K562 (cell line): ENCODE data around the gene TUBGCP6. TPM values are rescaled to one million over a fixed set of nuclear protein-coding genes. Genes with fewer than 3 reads are reported as not detected.

Source experiments
- ATAC-seq: fragments of 200-7000 bp; cut with Tn5 transposase; 3 replicates; pipeline ENCODE4 v1.9.1; 2020; ENCODE audit warnings: moderate library complexity
- BruUV-seq: library from RNA; stranded (reverse); fragments of 400-500 nt; replicated peaks from 2 replicates; lab custom pipeline; 2021; lab: Mats Ljungman, UMichigan
- CTCF ChIA-PET: fragments of 300-600 bp; formaldehyde crosslinking; extraction: SDS; loops from one replicate; lab custom pipeline; 2021; ENCODE audit warnings: low intra/inter-chr PET ratio; lab: Yijun Ruan, JAX
- POLR2A ChIA-PET: fragments of 300-600, 350-650 bp; sonication (Branson Sonifier 250); formaldehyde crosslinking; extraction: SDS; loops from one replicate; lab custom pipeline; 2021; ENCODE audit warnings: antibody characterized with exemption, inconsistent platforms; lab: Yijun Ruan, JAX
- DNase-seq, 4 experiments: peaks; one replicate each; pipeline versions ENCODE4 v3.0.0 to v3.0.0-alpha.2; 2011 to 2018; ENCODE audit warnings: low spot score in 3 of 4, mixed read lengths in 3 of 4; ENCODE audit errors: extremely low read depth in 1 of 4
- FAIRE-seq: peaks from 2 replicates; lab custom pipeline; 2011; peaks lifted over from hg19 to GRCh38; lab: Jason Lieb, UNC
- H2AFZ ChIP-seq: 2 replicates; pipeline ENCODE4 v1.6.0; 2011; ENCODE audit warnings: low read depth, low read length, control low read depth, inconsistent platforms
- H3K27ac ChIP-seq: fragments of 200-600 bp; 3 replicates; pipeline ENCODE4 v1.8.0; 2011; ENCODE audit warnings: low read depth, mild to moderate bottlenecking, control low read depth, inconsistent platforms, low read length, moderate library complexity, mixed read lengths; ENCODE audit errors: extremely low read depth
- H3K27me3 ChIP-seq, 2 experiments: fragments of 300-600 bp in 1 of 2; 2 replicates in 1 of 2; 3 replicates in 1 of 2; pipeline versions ENCODE4 v1.6.0 to v1.8.0; 2011; ENCODE audit warnings: inconsistent platforms in 2 of 2, low read length in 2 of 2, mild to moderate bottlenecking in 1 of 2, mixed read lengths in 1 of 2, moderate library complexity in 1 of 2; ENCODE audit not compliant: control insufficient read depth in 2 of 2, insufficient read depth in 2 of 2
- H3K36me3 ChIP-seq: fragments of 300-600 bp; 3 replicates; pipeline ENCODE4 v1.8.0; 2011; ENCODE audit warnings: mild to moderate bottlenecking, low read length, inconsistent platforms; ENCODE audit not compliant: control insufficient read depth, insufficient read depth
- H3K4me1 ChIP-seq, 2 experiments: fragments of 200-600 bp in 1 of 2; replicated peaks in 1 of 2; 2 replicates in 1 of 2; 3 replicates in 1 of 2; pipeline versions ENCODE4 v1.5.1 to v1.8.0; 2011; ENCODE audit warnings: inconsistent platforms in 2 of 2, low read length in 2 of 2, mild to moderate bottlenecking in 1 of 2, mixed read lengths in 1 of 2, moderate library complexity in 1 of 2; ENCODE audit not compliant: control insufficient read depth in 2 of 2, insufficient read depth in 2 of 2
- H3K4me2 ChIP-seq: 2 replicates; pipeline ENCODE4 v1.6.1; 2011; ENCODE audit warnings: low read length, control low read depth, inconsistent platforms, mixed read lengths; ENCODE audit not compliant: insufficient read depth
- H3K4me3 ChIP-seq: fragments of 200-600 bp; sonication (generic), shearing (Covaris generic); 2 replicates; pipeline ENCODE4 v1.5.1; 2016; ENCODE audit warnings: control low read depth, inconsistent platforms
- H3K79me2 ChIP-seq: fragments of 200-600 bp; 3 replicates; pipeline ENCODE4 v1.8.0; 2011; ENCODE audit warnings: low read length, inconsistent platforms; ENCODE audit not compliant: control insufficient read depth, insufficient read depth
- H3K9ac ChIP-seq, 2 experiments: 2 replicates each; pipeline versions ENCODE4 v1.6.0 to v1.6.1; 2011; ENCODE audit warnings: low read depth in 2 of 2, low read length in 2 of 2, control low read depth in 1 of 2, inconsistent platforms in 1 of 2, mild to moderate bottlenecking in 1 of 2, mixed read lengths in 1 of 2; ENCODE audit not compliant: insufficient read depth in 1 of 2
- H3K9me1 ChIP-seq: one replicate; pipeline ENCODE4 v1.6.0; 2011; ENCODE audit warnings: inconsistent platforms, mild to moderate bottlenecking, low read length, moderate library complexity; ENCODE audit not compliant: control insufficient read depth, insufficient read depth
- H3K9me3 ChIP-seq: replicated peaks from 2 replicates; pipeline ENCODE4 v1.5.1; 2011; ENCODE audit warnings: low read depth, low read length, inconsistent platforms; ENCODE audit not compliant: control insufficient read depth, insufficient read depth
- H4K20me1 ChIP-seq: replicated peaks from 2 replicates; pipeline ENCODE4 v1.6.1; 2011; ENCODE audit warnings: low read length, inconsistent platforms, mixed read lengths; ENCODE audit not compliant: control insufficient read depth, insufficient read depth
- CHD1 ChIP-seq: fragments of 200-600 bp; sonication (generic); IDR thresholded peaks from one replicate; pipeline ENCODE4 v1.6.1; 2012; ENCODE audit warnings: mild to moderate bottlenecking, moderate library complexity, low read length, inconsistent platforms
- KDM5B ChIP-seq: fragments of 200-600 bp; sonication (generic); IDR thresholded peaks from 2 replicates; pipeline ENCODE4 v1.6.1; 2012; ENCODE audit warnings: low read depth, mild to moderate bottlenecking, moderate library complexity, low read length, control low read depth, inconsistent platforms; ENCODE audit not compliant: insufficient replicate concordance
- NCOR1 ChIP-seq: fragments of 450-650 bp; IDR thresholded peaks from 2 replicates; pipeline ENCODE4 v1.6.1; 2016; ENCODE audit warnings: mild to moderate bottlenecking, moderate library complexity
- NR3C1 ChIP-seq: sonication (generic); formaldehyde crosslinking; IDR thresholded peaks from 2 replicates; pipeline ENCODE4 v1.8.1; 2022; ENCODE audit warnings: missing genetic modification reagents
- PHF8 ChIP-seq: fragments of 200-600 bp; sonication (generic); IDR thresholded peaks from 2 replicates; pipeline ENCODE4 v1.6.1; 2012; ENCODE audit warnings: mixed run types, mild to moderate bottlenecking, inconsistent platforms, low read length, moderate library complexity, borderline replicate concordance
- POLR2G ChIP-seq: fragments of 200-400 bp; formaldehyde crosslinking; IDR thresholded peaks from 2 replicates; pipeline ENCODE4 v1.6.1; 2017; ENCODE audit warnings: low read depth, mild to moderate bottlenecking, antibody characterized with exemption, low read length, moderate library complexity
- RB1 ChIP-seq: fragments of 450-650 bp; IDR thresholded peaks from 2 replicates; pipeline ENCODE4 v1.6.1; 2017; ENCODE audit warnings: low read depth, mild to moderate bottlenecking
- RBBP5 ChIP-seq: fragments of 200-600 bp; sonication (generic); IDR thresholded peaks from 2 replicates; pipeline ENCODE4 v1.6.1; 2012; ENCODE audit warnings: borderline replicate concordance, mild to moderate bottlenecking, low read length, control low read depth, inconsistent platforms; ENCODE audit not compliant: insufficient read depth, poor library complexity, severe bottlenecking
- RBM22 ChIP-seq: fragments of 200-400 bp; formaldehyde crosslinking; IDR thresholded peaks from 2 replicates; pipeline ENCODE4 v1.6.1; 2018; ENCODE audit warnings: low read length, low read depth; ENCODE audit not compliant: poor library complexity, severe bottlenecking
- SNAPC5 ChIP-seq: fragments of 250-450 bp; sonication (Bioruptor Pico); IDR thresholded peaks from 2 replicates; pipeline ENCODE4 v1.8.0; 2021; ENCODE audit warnings: moderate library complexity, mild to moderate bottlenecking, inconsistent platforms
- SUPT5H ChIP-seq: fragments of 450-650 bp; IDR thresholded peaks from 2 replicates; pipeline ENCODE4 v1.6.1; 2016
- TSC22D4 ChIP-seq: fragments of 450-650 bp; IDR thresholded peaks from 2 replicates; pipeline ENCODE4 v1.6.1; 2016; ENCODE audit warnings: missing genetic modification characterization, missing biosample characterization, control low read depth
- YY1 ChIP-seq, 3 experiments: IDR thresholded peaks; 2 replicates each; pipeline ENCODE4 v1.6.1; 2011; ENCODE audit warnings: low read length in 2 of 3, mild to moderate bottlenecking in 2 of 3, moderate library complexity in 2 of 3, borderline replicate concordance in 1 of 3, control low read depth in 1 of 3, low read depth in 1 of 3; ENCODE audit not compliant: insufficient read depth in 3 of 3, insufficient replicate concordance in 2 of 3, control insufficient read depth in 1 of 3, insufficient read length in 1 of 3; ENCODE audit errors: extremely low read depth in 1 of 3
- ZBTB7A ChIP-seq: IDR thresholded peaks from 2 replicates; pipeline ENCODE4 v1.6.1; 2011; ENCODE audit warnings: low read depth, mild to moderate bottlenecking, low read length, moderate library complexity, borderline replicate concordance; ENCODE audit not compliant: control insufficient read depth
- ZNF75A ChIP-seq: fragments of 450-650 bp; formaldehyde crosslinking; IDR thresholded peaks from 2 replicates; pipeline ENCODE4 v1.4.0; 2020; ENCODE audit warnings: mild to moderate bottlenecking
- WGBS: fragments of 100-300 bp; shearing (Covaris generic); methylation state at CpG from one replicate; pipeline ENCODE4 v1.1.6; 2016; ENCODE audit warnings: low coverage, mixed read lengths; ENCODE audit not compliant: insufficient coverage; ENCODE audit errors: missing lambda C conversion rate; 5-methylcytosine and 5-hydroxymethylcytosine counted together
- in situ Hi-C: fragments of 300-500 bp; cut with MboI; formaldehyde crosslinking; loops from 4 replicates; pipeline ENCODE4 v1.15.0; 2018; ENCODE audit warnings: inconsistent platforms, mixed read lengths
- intact Hi-C: fragments of 100-400 bp; cut with micrococcal nuclease; formaldehyde crosslinking; loops from 2 replicates; pipeline ENCODE4 v1.14.2; 2022
- polyA plus RNA-seq, 8 experiments: library from polyadenylated mRNA; depleted of rRNA in 4 of 8; stranded (reverse) in 5 of 8; unstranded in 3 of 8; fragments of >200 nt; fragmentation: Nextera tagmentation in 2 of 8; fragmentation: Illumina TruSeq in 1 of 8; extraction: Ambion mirVana in 2 of 8; extraction: Trizol in 1 of 8; gene quantifications; 2 replicates each; pipeline versions ENCODE4 v1.2.1 to v1.2.3, GENCODE V29; 2011 to 2014; ENCODE audit warnings: inconsistent platforms in 1 of 8, missing spikeins in 1 of 8
- total RNA-seq, 7 experiments: library from RNA; depleted of rRNA in 6 of 7; stranded (reverse); fragments of >200 nt in 6 of 7; fragmentation: Illumina TruSeq in 2 of 7; extraction: Trizol in 2 of 7; gene quantifications; 2 replicates each; pipeline versions ENCODE4 v1.2.1 to v1.2.3, GENCODE V29; 2011 to 2021; ENCODE audit warnings: low replicate concordance in 1 of 7
- TF ChIP-seq, protein P1 (sequence below): fragments of 250-450 bp; sonication (Bioruptor Pico); IDR thresholded peaks from 2 replicates; pipeline ENCODE4 v1.5.0; 2021
- TF ChIP-seq, protein P2 (sequence below): fragments of 200-800 bp; sonication (Bioruptor generic); IDR thresholded peaks from 2 replicates; pipeline ENCODE4 v1.6.1; 2017; ENCODE audit warnings: missing genetic modification characterization, missing compliant biosample characterization

TUBGCP6 gene
- total and polyA plus RNA-seq, 9 of the 15 experiments (the other 6 are each of a cell fraction or from before 2014, with no cell fraction given) = 0.76 to 33.0 (median 10.1) TPM

GRCh38 chr22:50170453-50171318 is 74.1 kb downstream of the TUBGCP6 start, which contains the start of gene PANX2:
TSS of gene PANX2 (plus strand) at chr22:50170731. CDS start at chr22:50170731, 0 bp downstream.
- no peak for TF ChIP-seq ZNF75A (CRISPR knock-in tag)
- TF ChIP-seq POLR2G = peak; percentile 28; the same call in 1 of the 2 replicates
- TF ChIP-seq RB1 = peak; percentile 31; the same call in 1 of the 2 replicates
- TF ChIP-seq SNAPC5 (CRISPR knock-in tag) = no peak
- TF ChIP-seq YY1 (IDR thresholded peaks at IDR 0.05; ENCODE audit: borderline replicate concordance in 1 of 3, control insufficient read depth in 1 of 3, extremely low read depth in 1 of 3, insufficient read depth in 3 of 3, insufficient read length in 1 of 3, insufficient replicate concordance in 2 of 3, low read depth in 1 of 3, low read length in 2 of 3) = peak in 2 of 3 experiments; percentile 12 to 61
- TF ChIP-seq, protein P1, sequence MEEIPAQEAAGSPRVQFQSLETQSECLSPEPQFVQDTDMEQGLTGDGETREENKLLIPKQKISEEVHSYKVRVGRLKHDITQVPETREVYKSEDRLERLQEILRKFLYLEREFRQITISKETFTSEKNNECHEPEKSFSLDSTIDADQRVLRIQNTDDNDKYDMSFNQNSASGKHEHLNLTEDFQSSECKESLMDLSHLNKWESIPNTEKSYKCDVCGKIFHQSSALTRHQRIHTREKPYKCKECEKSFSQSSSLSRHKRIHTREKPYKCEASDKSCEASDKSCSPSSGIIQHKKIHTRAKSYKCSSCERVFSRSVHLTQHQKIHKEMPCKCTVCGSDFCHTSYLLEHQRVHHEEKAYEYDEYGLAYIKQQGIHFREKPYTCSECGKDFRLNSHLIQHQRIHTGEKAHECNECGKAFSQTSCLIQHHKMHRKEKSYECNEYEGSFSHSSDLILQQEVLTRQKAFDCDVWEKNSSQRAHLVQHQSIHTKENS (CRISPR knock-in tag) = no peak
- TF ChIP-seq TSC22D4 (tag) = no peak
- TF ChIP-seq, protein P2, sequence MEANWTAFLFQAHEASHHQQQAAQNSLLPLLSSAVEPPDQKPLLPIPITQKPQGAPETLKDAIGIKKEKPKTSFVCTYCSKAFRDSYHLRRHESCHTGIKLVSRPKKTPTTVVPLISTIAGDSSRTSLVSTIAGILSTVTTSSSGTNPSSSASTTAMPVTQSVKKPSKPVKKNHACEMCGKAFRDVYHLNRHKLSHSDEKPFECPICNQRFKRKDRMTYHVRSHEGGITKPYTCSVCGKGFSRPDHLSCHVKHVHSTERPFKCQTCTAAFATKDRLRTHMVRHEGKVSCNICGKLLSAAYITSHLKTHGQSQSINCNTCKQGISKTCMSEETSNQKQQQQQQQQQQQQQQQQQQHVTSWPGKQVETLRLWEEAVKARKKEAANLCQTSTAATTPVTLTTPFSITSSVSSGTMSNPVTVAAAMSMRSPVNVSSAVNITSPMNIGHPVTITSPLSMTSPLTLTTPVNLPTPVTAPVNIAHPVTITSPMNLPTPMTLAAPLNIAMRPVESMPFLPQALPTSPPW (CRISPR knock-in tag) = peak; percentile 50
- TF ChIP-seq PHF8 = peak; percentile 35; the same call in 1 of the 2 replicates
- TF ChIP-seq CHD1 = peak; percentile 70
- TF ChIP-seq KDM5B = peak; percentile 48
- no peak for TF ChIP-seq RBM22
- TF ChIP-seq ZBTB7A = peak; percentile 39; the same call in 1 of the 2 replicates
- no peak for TF ChIP-seq NR3C1 (CRISPR knock-in tag)
- TF ChIP-seq NCOR1 = no peak
- TF ChIP-seq SUPT5H = no peak
- peak; percentile 55 for TF ChIP-seq RBBP5
- H3K9me1 ChIP-seq = no peaks in the 10 kb centered on the region
- ATAC-seq (peak; percentile 21; the same call in 1 of the 3 replicates), DNase-seq (peak in 2 of 4 experiments; percentile 69 to 73), FAIRE-seq (no peak)
- H4K20me1 ChIP-seq = no peaks in the 10 kb centered on the region
- H3K4me2 ChIP-seq = peak within 1 kb of the TSS; percentile 66
- H3K27ac ChIP-seq = peak within 1 kb of the TSS; percentile 65; the same call in 2 of the 3 replicates
- H3K9ac ChIP-seq = peak within 1 kb of the TSS; percentile 46 to 91; a peak in 3 of 4 replicates
- no peaks in the 10 kb centered on the region for H3K79me2 ChIP-seq
- peaks cover 10 to 54% of the 10 kb centered on the region in 2 experiments; a peak in 4 of 5 replicates for H3K4me1 ChIP-seq
- H3K4me3 ChIP-seq = peak within 1 kb of the TSS; percentile 40
- H2AFZ ChIP-seq = peak within 1 kb of the TSS; percentile 70; the same call in 1 of the 2 replicates
- ChIA-PET POLR2A (interaction anchor here (1.1 kb wide), 1 partner anchor 14 kb away, joined by 7 read pairs; no protein-coding TSS in a partner anchor), CTCF (interaction anchor here (0.6 kb wide), 1 partner anchor 40 kb away, joined by 3 read pairs; no protein-coding TSS in a partner anchor)
- H3K27me3 ChIP-seq = no peaks in the 10 kb centered on the region
- no peaks in the 10 kb centered on the region for H3K9me3 ChIP-seq
- no peaks in the 10 kb centered on the region for H3K36me3 ChIP-seq
- no TSS peak for BruUV-seq
- intact Hi-C loops (no loop called here), in situ Hi-C loops (no loop called here)
- WGBS = 5% methylated on average over 15 of the region's 105 CpGs
